NCI-H187 (cell line): ENCODE data around the gene GPS1.
A peak's percentile ranks its signal among the peaks of the same experiment; 100 is the strongest.

Experiments used
- DNase-seq, 2 experiments: peaks; one replicate each; lab custom pipeline; 2025; lab: John Stamatoyannopoulos, UW

Gene GPS1

GRCh38 chr17:82051776-82052637 is at the start of gene GPS1, which contains the start of gene RFNG:
TSS of gene GPS1 (plus strand) at chr17:82051898. CDS start at chr17:82051932, 34 bp downstream.
TSS of gene RFNG (minus strand) at chr17:82051811. CDS start at chr17:82051766, 45 bp downstream.
- peak in 1 of 2 experiments; percentile 41 for DNase-seq

GRCh38 chr17:82003411-82004381 is 48.0 kb upstream of the GPS1 start:
- DNase-seq, result no peak

GRCh38 chr17:82004517-82005455 is 46.9 kb upstream of the GPS1 start:
- no peak for DNase-seq

GRCh38 chr17:82005701-82006348 is 45.9 kb upstream of the GPS1 start:
- DNase-seq, result no peak

- no peak for DNase-seq
Observed at GRCh38 chr17:82006468-82007227, 45.0 kb upstream of the GPS1 start.

- DNase-seq, result no peak
Observed at GRCh38 chr17:82007228-82007494, 44.5 kb upstream of the GPS1 start.

- no peak for DNase-seq
Observed at GRCh38 chr17:82007495-82008257, 44.0 kb upstream of the GPS1 start.

GRCh38 chr17:82008258-82008940 is 43.3 kb upstream of the GPS1 start:
- no peak for DNase-seq

- no peak for DNase-seq
Observed at GRCh38 chr17:82008941-82009405, 42.7 kb upstream of the GPS1 start.

- DNase-seq, result no peak
Observed at GRCh38 chr17:82009413-82009812, 42.3 kb upstream of the GPS1 start.

GRCh38 chr17:82010575-82011525 is 40.8 kb upstream of the GPS1 start:
- DNase-seq, result no peak

GRCh38 chr17:82011617-82012187 is 40.0 kb upstream of the GPS1 start:
- DNase-seq, result no peak

- no peak for DNase-seq
Observed at GRCh38 chr17:82012261-82012639, 39.4 kb upstream of the GPS1 start.

- peak in 1 of 2 experiments; percentile 21 for DNase-seq
Observed at GRCh38 chr17:82012640-82013295, 38.9 kb upstream of the GPS1 start.

GRCh38 chr17:82013341-82013740 is 38.4 kb upstream of the GPS1 start:
- DNase-seq, result no peak

- DNase-seq, result no peak
Observed at GRCh38 chr17:82013772-82014321, 37.9 kb upstream of the GPS1 start.

GRCh38 chr17:82014432-82014831 is 37.3 kb upstream of the GPS1 start:
- no peak for DNase-seq
